ENCODE data around the gene ELK4.

- TF ChIP-seq EZH2phosphoT487 (IDR thresholded peaks at IDR 0.05; ENCODE audit: low read depth) (no peak), CTCF (IDR thresholded peaks at IDR 0.05; ENCODE audit: low read depth, low read length) (no peak)
Measured at GRCh38 chr1:205594846-205595245, 37.0 kb downstream of the ELK4 start.

All from OCI-LY3 (cell line).